ENCODE data around the gene STAC2.
"Not testable (repeated sequence)": the region's sequence is repeated elsewhere in the genome, so short reads cannot be mapped to it uniquely, and the experiment has no call there.

Gene STAC2, protein sequence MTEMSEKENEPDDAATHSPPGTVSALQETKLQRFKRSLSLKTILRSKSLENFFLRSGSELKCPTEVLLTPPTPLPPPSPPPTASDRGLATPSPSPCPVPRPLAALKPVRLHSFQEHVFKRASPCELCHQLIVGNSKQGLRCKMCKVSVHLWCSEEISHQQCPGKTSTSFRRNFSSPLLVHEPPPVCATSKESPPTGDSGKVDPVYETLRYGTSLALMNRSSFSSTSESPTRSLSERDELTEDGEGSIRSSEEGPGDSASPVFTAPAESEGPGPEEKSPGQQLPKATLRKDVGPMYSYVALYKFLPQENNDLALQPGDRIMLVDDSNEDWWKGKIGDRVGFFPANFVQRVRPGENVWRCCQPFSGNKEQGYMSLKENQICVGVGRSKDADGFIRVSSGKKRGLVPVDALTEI

DNA sequence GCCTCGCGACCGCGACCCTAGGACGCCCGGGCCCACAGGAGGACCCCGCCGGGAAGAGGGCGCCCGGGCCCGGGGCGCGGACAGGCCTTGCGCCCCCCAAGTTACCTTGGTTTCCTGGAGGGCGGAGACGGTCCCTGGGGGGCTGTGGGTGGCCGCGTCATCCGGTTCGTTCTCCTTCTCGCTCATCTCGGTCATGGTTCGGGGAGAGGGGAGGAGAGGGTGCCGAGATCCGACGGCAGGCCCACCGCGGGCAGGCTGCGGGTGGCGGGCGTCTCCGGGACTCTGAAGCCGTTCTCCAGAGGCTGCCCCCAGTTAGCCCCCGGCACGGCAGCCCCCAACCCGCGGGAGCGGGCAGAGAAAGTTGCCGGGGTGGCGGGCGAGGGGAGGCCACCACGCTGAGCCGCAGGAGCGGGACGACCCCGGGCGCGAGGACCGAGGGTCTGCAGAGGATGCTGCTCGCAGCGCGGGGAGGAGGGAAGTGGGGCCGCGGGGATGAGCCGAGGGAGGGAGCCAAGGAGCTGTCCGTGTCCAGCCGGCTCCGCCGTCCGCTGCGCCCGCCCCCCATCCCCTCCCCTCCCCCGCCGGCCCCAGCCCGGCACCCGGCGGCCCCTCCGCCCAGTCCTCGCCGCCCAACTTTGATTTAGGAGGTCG, at the start of gene STAC2:
TSS of gene STAC2 (minus strand) at position 638 of the 651 bp plus-strand sequence. CDS start at position 195, 443 bp downstream.
- no peak for DNase-seq

DNA sequence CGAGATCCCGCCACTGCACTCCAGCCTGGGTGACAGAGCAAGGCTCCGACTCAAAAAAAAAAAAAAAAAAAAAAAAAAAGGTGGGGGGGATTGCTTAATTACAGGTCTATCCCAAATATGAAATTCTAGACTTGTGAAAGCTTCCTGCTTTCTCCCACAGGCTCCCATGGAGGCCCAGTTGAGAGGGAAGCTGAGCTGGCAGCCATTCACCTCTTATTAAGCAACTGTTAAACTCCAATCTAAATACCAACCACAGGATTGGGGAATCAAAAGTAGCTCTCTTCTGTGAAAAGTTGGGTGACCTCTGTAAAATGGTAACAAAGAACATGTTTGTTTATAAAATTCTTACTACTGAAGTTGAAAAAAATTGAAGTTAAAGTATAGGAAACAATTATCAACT, 45.8 kb upstream of the STAC2 start:
- DNase-seq, result no peak

DNA sequence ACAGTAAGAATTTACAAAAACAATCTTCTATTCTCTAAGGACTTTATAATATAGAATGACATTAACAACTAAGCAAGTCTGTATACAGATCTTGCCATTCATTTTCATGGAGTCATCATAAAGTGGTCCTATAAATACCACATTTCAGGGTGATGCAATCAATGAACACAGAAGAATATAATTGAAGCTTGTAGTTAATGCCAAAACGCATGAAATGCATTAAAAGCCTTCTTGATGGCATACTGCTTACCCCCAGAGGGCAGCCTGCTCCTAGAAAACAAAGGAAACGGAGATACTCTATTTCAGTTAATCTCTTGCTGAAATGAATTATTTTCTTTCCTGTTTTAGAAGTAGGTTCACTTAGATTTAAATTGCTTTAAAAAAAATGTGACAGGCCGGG, 45.2 kb upstream of the STAC2 start:
- DNase-seq, result no peak

DNA sequence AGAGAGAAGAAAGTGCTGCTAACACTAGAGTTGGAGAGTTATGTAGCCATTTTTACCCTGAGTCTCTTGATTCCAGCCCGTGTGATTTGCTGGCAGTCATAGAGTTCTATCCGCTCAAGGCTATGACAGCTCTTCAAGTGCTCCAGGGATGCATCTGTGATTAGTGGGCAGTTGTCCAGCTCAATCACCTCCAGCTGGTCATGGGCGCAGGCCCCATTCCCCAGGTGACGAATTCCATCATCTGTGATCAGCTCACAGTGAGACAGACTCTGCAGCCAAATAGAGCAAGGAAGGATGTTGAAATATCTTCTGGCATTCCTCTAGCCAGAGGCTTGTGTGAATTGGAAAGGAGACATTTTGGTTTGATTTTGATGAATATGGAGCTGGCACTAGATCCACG, 38.4 kb upstream of the STAC2 start:
- DNase-seq, result no peak

DNA sequence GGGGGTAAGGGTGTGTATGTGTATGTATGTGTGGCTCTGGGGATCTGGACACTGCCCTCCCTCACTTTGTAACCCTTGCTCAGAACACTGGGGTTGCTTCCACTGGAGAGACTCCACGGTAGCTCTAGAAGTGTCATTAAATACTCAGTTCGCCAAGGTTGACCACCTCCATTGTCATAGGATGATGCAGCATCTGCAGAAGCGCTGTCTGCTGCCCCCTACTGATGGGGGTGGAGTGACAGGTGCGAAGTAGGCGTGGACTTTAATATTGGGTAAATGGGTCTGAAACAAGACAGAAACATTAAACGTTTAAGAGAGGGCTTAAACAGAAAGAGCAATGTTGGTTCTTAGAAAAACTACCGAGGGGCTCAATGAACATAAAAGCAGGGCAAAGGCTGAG, 35.5 kb upstream of the STAC2 start:
- no peak for DNase-seq

DNA sequence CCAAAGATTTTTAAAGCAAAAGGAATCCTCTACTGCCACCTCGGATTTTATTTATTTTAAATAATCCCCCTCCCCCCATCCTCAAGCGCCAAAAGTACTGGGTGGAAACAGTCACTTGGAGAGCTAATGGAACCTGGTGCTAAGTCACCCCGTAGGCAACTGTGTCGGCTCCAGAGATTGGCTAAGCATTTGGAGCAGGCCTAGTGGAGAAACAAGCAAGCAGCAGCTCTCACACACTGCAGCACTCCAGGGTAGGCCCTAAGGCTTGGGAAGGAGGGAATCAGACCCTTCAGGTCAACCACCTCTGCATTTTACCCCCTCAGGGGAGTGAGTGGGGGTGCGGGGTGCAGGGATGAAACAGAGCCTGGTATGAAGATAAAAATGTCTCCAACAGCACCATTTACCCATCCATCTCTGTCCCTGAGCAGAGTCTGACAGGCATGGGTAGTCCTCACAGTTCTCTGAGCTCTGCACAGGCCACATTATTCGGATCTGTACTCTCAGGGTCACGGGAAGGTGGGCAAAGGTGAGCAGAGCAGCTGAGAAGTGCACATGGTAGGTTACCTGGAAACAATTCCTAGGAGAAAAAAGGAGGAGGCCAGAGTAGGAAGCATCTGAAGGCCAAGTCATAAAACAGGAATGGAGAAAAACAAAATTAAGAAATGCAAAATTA, 27.2 kb upstream of the STAC2 start:
- no peak for DNase-seq

DNA sequence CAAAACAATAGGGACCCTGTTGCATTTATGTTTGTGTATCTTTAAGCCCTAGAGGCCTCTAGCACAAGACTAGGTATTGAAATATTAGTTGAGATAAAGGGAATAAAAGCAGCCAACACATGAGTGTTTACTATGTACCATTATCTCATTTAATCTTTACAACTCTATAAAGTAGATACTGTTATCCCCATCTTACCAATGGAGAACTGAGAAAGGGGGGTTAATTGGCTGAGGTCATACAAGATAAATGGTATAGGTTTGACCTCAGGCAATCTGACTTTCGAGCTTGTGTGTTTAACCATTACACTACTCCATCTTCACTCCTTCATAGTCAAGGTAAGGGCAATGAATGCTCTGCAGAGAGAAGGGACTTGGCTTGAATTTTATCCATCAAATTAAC, 26.3 kb upstream of the STAC2 start:
- no peak for DNase-seq

DNA sequence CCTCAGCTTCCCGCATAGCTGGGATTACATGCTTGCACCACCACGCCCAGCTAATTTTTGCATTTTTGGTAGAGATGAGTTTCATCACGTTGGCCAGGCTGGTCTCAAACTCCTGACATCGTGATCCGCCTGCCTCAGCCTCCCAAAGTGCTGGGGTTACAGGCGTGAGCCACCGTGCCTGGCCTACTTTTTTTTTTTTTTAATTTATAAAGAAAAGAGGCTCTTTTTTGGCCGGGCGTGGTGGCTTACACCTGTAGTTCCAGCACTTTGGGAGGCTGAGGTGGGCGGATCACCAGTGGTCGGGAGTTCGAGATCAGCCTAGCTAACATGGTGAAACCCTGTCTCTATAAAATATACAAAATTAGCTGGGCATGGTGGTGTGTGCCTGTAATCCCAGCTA, 24.3 kb upstream of the STAC2 start:
- DNase-seq, result not testable (repeated sequence)

DNA sequence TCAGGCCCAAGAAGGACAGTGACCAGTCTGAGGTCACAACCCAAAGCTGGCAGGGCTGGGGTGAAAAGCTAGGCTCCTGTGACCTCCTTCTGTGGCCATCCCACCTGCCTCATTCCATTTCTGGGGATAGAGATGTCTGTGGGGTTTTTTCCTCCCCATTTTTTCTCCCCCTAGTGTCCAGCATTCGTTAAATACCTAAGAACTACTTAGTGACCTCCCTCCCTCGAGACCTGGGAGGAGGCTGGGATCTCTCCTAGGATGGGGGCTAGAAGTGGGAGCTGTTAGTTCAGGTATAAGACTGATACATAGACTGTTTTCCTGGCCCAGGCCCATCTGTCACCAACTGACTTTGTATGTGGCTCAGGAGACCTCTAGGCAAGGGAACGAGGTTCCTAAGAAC, 20.5 kb upstream of the STAC2 start:
- DNase-seq, result no peak

DNA sequence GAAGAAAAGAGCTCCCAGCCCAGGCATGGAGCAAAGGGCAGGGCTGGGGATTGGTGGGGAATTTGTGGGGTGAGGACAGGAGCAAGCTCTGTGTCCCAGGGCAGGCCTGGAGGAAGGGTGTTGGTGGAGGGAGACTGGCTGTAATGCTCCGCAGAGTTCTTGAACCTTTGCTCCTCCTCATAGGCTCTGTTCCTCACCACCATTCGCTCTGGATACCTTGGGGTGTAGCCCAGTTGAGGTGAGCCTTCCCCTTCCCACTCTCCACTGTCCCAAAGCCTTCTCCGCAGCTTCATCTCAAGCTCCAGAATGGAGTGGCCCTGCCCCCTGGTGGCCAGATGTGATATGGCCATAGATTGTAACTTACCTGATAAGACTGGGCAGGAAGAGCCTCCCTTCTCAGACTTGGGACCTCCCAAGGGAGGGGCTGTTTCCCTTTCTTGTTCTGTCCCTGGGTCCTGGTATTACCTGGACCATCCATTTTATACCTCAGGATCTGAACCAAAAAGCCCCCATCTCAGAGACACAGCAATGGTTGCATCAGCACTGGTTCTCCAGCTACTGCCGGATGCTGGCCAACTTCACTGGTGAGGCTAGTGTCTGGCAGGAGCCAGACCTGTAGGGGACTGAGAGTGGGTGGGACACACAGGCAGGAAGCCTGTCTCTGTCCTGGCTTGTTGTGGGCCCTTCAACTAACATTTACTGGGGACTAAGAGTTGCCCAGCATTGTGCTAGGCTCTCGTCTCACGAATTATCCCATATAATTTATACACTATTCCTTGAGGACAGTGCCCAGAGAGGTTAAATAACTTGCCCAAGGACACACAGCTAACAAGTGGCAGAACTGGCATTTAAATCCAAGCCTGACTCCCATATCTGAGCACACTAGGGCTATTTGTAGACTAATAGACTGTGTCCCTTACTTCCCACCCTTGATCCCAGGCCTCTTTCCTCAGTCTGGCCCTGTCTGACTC, 19.1 kb upstream of the STAC2 start:
- DNase-seq, result peak; percentile 67

DNA sequence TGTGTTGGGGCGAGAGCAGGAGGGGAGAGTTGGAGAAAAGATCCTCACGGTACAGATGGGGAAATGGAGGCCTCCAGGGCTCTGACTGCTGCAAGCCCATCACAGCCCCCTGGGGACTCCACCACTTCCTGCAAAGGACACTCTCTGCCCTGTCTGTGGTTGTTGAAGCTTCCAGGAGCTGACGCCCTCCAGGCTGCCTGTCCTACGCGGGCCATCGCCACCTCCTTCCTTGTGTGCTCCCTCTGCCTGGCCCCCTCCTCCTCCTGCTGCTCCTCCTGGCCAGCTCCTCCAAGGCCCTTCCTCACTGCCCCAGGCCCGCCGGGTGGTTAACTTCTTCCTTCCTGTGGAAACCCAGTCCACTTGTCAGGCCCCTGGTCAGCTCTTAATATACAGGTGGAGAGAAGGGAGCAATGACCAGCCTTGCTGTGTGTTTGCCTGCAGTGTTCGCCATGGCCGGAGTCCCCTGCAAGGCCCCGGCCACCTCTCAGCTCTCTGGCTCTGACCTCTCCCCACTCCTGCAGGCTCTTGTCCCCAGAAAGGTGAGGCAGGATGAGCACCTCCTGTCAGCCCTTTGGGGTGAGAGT, 18.4 kb upstream of the STAC2 start:
- DNase-seq, result no peak

DNA sequence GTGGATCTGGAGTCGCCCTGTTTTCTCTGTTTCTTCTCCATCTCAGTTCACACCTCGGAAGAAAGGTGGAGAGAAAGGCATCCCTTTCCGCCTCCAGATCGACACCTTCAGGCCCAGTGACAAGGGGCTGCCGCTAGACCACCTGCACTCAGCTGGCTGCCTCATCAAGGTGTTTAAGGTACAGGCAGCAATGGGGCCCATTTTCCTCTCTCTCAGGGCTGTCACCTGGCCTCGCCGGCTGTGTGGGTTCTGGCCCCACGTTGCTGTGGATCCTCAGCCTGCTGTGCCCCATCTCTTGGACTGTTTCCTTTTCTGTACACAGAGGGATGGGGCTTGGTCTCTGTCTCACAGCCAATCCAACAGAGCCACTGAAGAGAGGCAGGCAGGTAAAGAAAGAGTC, 17.4 kb upstream of the STAC2 start:
- no peak for DNase-seq

DNA sequence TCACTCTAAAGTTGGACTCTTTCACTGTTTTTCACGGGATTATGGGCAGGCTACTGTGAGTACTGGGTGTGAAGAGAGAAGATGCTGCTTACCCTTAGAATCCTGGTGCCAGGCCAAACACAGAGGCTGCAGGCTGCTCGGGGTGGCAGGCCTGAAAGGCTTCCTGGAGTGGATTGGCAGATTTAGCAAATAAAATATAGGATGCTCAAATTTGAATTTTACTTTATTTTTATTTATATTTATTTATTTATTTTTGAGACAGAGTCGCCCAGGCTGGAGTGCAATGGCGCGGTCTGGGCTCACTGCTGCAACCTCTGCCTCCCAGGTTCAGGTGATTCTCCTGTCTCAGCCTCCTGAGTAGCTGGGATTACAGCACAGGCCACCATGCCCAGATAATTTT, 14.9 kb upstream of the STAC2 start:
- no peak for DNase-seq

DNA sequence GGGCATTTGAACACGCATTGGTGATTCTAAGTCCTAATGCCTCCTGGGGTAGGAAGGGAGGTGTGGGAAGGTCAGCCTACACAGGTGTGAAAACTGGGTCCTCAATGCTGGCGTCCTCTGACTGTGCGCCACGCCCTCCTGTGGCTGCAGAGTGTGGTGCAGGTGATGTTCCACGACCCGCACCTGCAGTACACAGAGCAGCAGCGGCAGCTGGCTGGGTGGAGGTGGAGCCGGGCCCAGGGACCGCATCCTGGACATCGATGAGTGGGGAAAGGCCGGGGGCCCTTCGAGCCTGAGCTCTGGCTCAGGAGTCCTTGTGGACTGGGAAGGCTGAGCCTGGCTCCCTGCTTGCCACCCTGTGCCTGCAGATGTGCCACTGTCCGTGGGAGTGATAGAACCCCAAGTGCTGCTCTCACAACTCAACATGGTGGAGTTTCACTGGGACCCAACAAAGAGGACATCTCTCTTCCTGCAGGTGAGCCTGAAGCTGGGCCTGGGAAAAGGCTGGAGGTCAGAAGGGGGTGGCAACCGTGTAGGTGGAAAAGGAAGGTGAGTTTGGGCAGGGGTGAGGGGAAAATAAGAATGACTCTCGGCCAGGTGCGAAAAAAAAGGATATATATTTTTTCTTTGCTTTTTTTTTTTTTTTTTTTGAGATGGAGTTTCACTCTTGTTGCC, 14.0 kb upstream of the STAC2 start:
- peak; percentile 36 for DNase-seq

DNA sequence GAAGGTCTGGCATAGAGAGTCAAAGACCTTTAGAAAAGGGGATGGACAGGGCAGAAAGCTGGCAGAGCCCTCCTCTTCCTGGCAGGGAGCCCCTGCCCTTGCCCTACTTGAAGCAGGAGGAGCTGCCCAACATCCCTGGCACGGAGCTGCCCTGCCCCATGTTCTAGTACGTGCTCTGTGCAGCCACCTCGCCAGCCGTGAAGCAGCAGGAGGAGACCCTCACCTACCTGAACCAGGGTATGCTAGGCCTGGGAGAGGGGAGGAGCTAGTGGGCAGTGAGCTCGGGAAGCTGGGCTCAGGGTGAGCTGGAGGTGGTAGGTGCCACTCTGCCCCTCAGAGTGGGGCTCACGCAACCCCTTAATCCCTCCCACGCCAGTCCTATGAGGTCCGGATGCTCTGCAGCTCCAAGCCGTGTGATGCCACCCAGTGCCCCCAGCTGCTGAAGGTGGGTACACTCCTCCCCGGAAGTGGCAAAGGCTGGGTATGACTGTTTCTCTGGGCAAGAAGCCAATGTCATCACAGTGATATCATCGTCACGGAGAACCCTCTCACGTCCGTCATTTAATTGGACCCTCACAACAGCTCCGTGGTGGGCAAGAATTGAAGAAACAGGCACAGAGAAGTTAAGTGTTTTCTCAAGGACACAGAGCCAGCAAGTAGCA, 12.7 kb upstream of the STAC2 start:
- peak; percentile 70 for DNase-seq

DNA sequence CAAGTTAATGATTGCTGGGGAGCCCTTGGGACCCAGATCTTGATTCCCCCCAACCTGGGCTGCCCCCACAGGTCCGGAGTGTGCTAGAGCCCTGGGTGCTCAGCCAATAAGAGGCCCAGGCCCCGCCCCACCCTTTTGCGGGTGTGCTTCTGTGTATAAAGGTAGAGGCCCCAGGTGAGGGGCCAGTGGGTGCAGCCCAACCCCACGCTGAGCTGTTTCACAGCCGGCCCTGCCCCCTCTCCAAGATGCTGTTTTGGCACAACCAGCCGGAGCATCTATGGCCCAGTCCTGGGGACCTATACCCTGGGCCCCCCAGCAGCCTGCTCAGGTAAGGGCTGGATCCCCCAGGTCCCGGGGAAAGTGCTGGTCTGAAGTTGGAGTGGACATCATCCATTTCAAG, 11.8 kb upstream of the STAC2 start:
- no peak for DNase-seq

DNA sequence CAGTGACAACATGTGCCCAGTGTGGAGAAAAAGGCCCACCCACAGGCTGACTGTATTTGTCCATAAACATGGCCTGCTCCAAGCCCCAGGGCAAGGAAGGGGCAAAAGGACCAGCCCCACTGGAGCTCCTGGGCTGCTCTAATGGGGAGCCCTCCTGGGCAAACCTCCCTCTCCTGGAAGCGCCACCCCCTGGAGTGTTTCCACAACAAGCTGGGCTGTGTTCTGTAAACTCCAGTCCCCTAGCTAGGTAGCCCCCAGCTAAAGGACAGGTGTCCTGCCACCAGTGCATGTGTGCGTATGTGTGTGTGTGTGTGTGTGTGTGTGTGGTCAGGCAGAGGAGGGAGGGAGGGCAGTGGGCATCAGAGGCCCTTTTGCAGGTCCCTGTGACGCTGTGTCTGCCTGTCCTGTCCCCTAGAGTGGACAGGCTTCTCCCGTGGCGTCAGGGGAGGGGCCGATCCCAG, 11.3 kb upstream of the STAC2 start:
- DNase-seq, result peak; percentile 11

DNA sequence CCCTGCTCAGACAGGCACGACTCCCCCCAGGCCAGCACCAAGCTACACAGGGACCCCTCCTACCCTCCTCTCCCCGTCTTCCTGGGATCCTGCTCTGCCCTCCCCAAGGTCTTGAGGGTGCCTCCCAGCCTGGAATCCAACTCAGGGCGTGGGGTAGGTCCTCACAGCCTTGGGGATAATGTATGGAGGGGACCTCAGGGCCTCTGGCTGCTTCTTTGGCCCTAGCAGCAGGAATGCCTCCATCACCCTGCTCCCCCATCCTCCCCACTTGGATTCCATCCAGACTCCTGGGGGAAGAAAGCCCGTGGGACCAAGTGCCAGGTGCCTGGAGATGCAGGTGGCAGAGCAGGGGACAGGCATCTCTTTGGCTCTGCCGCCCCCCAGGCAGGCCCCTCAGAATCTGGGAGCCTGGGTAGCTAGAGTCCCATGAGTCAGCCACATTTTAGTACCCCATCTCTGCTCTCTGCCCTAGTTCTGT, 10.7 kb upstream of the STAC2 start:
- DNase-seq, result no peak

DNA sequence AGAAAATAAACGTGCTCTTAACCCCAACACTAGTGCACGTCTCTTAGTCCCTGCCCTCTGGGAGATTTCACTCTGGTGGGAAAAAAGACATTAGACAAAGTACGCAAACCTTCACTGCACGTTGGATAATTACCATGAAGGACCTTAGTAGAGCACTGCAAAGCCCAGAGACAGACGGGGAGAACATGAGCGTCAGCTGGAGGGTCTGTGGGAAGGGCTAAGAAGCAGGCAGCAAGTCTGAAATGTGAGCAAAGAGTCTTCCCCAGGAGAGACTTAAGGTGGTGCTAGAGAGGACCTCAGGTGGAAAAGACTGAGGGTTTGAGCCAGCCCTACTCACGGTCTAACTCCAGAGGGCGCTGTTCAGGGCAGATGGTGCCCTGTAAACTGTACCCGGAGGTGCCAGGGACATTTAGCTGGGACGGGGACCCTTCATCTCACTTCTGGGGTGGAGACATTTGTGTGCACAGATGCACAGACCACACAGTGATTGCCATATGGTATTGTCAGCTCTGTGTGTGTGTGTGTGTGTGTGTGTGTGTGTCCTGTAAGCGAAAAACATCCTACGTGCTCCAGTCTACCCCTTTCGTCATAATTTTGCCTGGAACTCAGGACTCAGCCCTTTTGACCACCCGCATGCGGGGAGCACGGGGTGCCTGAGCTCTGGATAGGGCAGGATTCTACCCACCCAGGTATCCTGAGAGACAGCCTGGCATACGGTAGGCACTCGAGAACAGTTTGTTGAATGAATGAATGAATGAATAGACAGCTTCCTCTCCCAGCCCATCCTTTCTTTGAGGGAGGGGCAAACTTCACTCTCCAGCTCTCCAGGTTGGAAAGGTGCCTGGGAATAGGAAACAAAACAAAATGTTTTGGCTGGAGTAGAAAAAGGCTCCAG, 10.1 kb upstream of the STAC2 start:
- peak; percentile 39 for DNase-seq
